ENCODE results near the gene NEXMIF.
"Not testable (repeated sequence)": the region's sequence is repeated elsewhere in the genome, so short reads cannot be mapped to it uniquely, and the experiment has no call there.

NEXMIF gene

GRCh38 chrX:74925225-74926088, at the start of gene NEXMIF:
Gene NEXMIF, minus strand, starts transcription at chrX:74925452.
- DNase-seq, result peak; percentile 44

GRCh38 chrX:74961962-74962361, 36.7 kb upstream of the NEXMIF start:
- not testable (repeated sequence) for DNase-seq

- DNase-seq, result no peak
These were observed 24.5 kb upstream of the NEXMIF start for GRCh38 chrX:74949717-74950116.

- no peak for DNase-seq
These were observed 15.2 kb upstream of the NEXMIF start for GRCh38 chrX:74940414-74940813.

- no peak for DNase-seq
These were observed 6.0 kb upstream of the NEXMIF start for GRCh38 chrX:74931214-74931613.

GRCh38 chrX:74924449-74925224, 615 bp downstream of the NEXMIF start:
- peak; percentile 51 for DNase-seq

- DNase-seq, result peak; percentile 30
These were observed 1.3 kb downstream of the NEXMIF start for GRCh38 chrX:74923942-74924448.

GRCh38 chrX:74922922-74923543, 2.2 kb downstream of the NEXMIF start:
- no peak for DNase-seq

- no peak for DNase-seq
These were observed 13.8 kb downstream of the NEXMIF start for GRCh38 chrX:74911494-74911893.

- no peak for DNase-seq
These were observed 18.8 kb downstream of the NEXMIF start for GRCh38 chrX:74906417-74906816.

- DNase-seq, result no peak
These were observed 22.4 kb downstream of the NEXMIF start for GRCh38 chrX:74902806-74903205.

GRCh38 chrX:74892561-74892960, 32.7 kb downstream of the NEXMIF start:
- DNase-seq, result no peak

- no peak for DNase-seq
These were observed 34.4 kb downstream of the NEXMIF start for GRCh38 chrX:74890676-74891430.

GRCh38 chrX:74882383-74882782, 42.9 kb downstream of the NEXMIF start:
- not testable (repeated sequence) for DNase-seq

- no peak for DNase-seq
These were observed 59.5 kb downstream of the NEXMIF start for GRCh38 chrX:74865725-74866124.

- DNase-seq, result no peak
These were observed 72.0 kb downstream of the NEXMIF start for GRCh38 chrX:74853255-74853654.

GRCh38 chrX:74835566-74835965, 89.7 kb downstream of the NEXMIF start:
- DNase-seq, result no peak

GRCh38 chrX:74819797-74820196, 105.5 kb downstream of the NEXMIF start:
- not testable (repeated sequence) for DNase-seq

GRCh38 chrX:74814681-74815080, 110.6 kb downstream of the NEXMIF start:
- no peak for DNase-seq

GRCh38 chrX:74804574-74804973, 120.7 kb downstream of the NEXMIF start:
- no peak for DNase-seq

GRCh38 chrX:74800062-74800461, 125.2 kb downstream of the NEXMIF start:
- DNase-seq, result no peak

GRCh38 chrX:74797338-74797887, 127.8 kb downstream of the NEXMIF start:
- no peak for DNase-seq

Data from stimulated activated CD4-positive, alpha-beta T cell treated with anti-CD3 and anti-CD28 coated beads, Interleukin-15, amount 100 ng/mL, for 24 hours (primary cell).